Measurements from ENCODE around the gene GLB1L3. TPM values are rescaled to one million over a fixed set of nuclear protein-coding genes. Genes with fewer than 3 reads are reported as not detected.

Gene GLB1L3
- total RNA-seq, 4 donors from 2014 or later: 0.16 TPM; not detected in 3

- peaks cover 0 to 21% (median 9%) of the 10 kb centered on the region in 4 donors for H3K36me3 ChIP-seq
- no peak overlapping the region for H3K27ac ChIP-seq
- TF ChIP-seq EP300 (IDR thresholded peaks at IDR 0.05; ENCODE audit: low read depth) (no peak), CTCF (IDR thresholded peaks at IDR 0.05) (no peak), POLR2A (IDR thresholded peaks at IDR 0.05) (no peak), POLR2AphosphoS5 (IDR thresholded peaks at IDR 0.05) (no peak)
- intact Hi-C loops (cut with DNase I; ENCODE audit: low total_unique reads) (no loop called here), in situ Hi-C loops (cut with MboI; ENCODE audit: low pct_ligation_motif_present in 1 of 4, low pct_unique_long_range_greater_than_20kb in 1 of 4, low sequenced_read_pairs in 3 of 4) (no loop called here)
- H3K27me3 ChIP-seq: no peaks in the 10 kb centered on the region
- DNase-seq: no peak
- no peaks in the 10 kb centered on the region for H3K9me3 ChIP-seq
- WGBS, 2 donors (ENCODE audit: low coverage in 1 of 2): 94 to 97% methylated on average over 6 to 7 of the region's 7 CpGs
- no peak overlapping the region for H3K4me3 ChIP-seq
- no peaks in the 10 kb centered on the region for H3K4me1 ChIP-seq
Observed at GRCh38 chr11:134236834-134237556, 39.2 kb upstream of the GLB1L3 start.

- WGBS, 2 donors (ENCODE audit: low coverage in 1 of 2): 89 to 92% methylated on average over 11 of the region's 11 CpGs
- peaks cover 0 to 26% (median 11%) of the 10 kb centered on the region in 4 donors for H3K36me3 ChIP-seq
- intact Hi-C loops (cut with DNase I; ENCODE audit: low total_unique reads): no loop called here
- H3K9me3 ChIP-seq: no peaks in the 10 kb centered on the region
- in situ Hi-C loops (cut with MboI; ENCODE audit: low pct_ligation_motif_present in 1 of 4, low pct_unique_long_range_greater_than_20kb in 1 of 4, low sequenced_read_pairs in 3 of 4): no loop called here
- no peak overlapping the region for H3K27ac ChIP-seq
- H3K4me1 ChIP-seq: no peaks in the 10 kb centered on the region
- no peak for DNase-seq
- H3K27me3 ChIP-seq: no peaks in the 10 kb centered on the region
- H3K4me3 ChIP-seq: no peak overlapping the region
- TF ChIP-seq CTCF (IDR thresholded peaks at IDR 0.05) (no peak), EP300 (IDR thresholded peaks at IDR 0.05; ENCODE audit: low read depth) (no peak), POLR2AphosphoS5 (IDR thresholded peaks at IDR 0.05) (no peak), POLR2A (IDR thresholded peaks at IDR 0.05) (no peak)
Observed at GRCh38 chr11:134237557-134237922, 38.6 kb upstream of the GLB1L3 start.

GRCh38 chr11:134238956-134239355, 37.2 kb upstream of the GLB1L3 start:
- TF ChIP-seq POLR2A (IDR thresholded peaks at IDR 0.05) (no peak), CTCF (IDR thresholded peaks at IDR 0.05) (no peak), EP300 (IDR thresholded peaks at IDR 0.05; ENCODE audit: low read depth) (no peak), POLR2AphosphoS5 (IDR thresholded peaks at IDR 0.05) (no peak)
- no peaks in the 10 kb centered on the region for H3K4me1 ChIP-seq
- DNase-seq: no peak
- H3K4me3 ChIP-seq: no peak overlapping the region
- in situ Hi-C loops (cut with MboI; ENCODE audit: low pct_ligation_motif_present in 1 of 4, low pct_unique_long_range_greater_than_20kb in 1 of 4, low sequenced_read_pairs in 3 of 4) (no loop called here), intact Hi-C loops (cut with DNase I; ENCODE audit: low total_unique reads) (no loop called here)
- no peaks in the 10 kb centered on the region for H3K9me3 ChIP-seq
- no peaks in the 10 kb centered on the region for H3K27me3 ChIP-seq
- WGBS, 2 donors (ENCODE audit: low coverage in 1 of 2): 90 to 96% methylated on average over 4 to 5 of the region's 5 CpGs
- no peak overlapping the region for H3K27ac ChIP-seq
- peaks cover 0 to 35% (median 17%) of the 10 kb centered on the region in 4 donors for H3K36me3 ChIP-seq

GRCh38 chr11:134240592-134240991, 35.6 kb upstream of the GLB1L3 start:
- no peak for TF ChIP-seq CTCF (IDR thresholded peaks at IDR 0.05)
- no peak for TF ChIP-seq POLR2A (IDR thresholded peaks at IDR 0.05)
- no peak for TF ChIP-seq POLR2AphosphoS5 (IDR thresholded peaks at IDR 0.05)
- TF ChIP-seq EP300 (IDR thresholded peaks at IDR 0.05; ENCODE audit: low read depth): no peak
- H3K4me1 ChIP-seq: no peaks in the 10 kb centered on the region
- H3K36me3 ChIP-seq: peaks cover 0 to 44% (median 17%) of the 10 kb centered on the region in 4 donors
- no peak for DNase-seq
- H3K9me3 ChIP-seq: no peaks in the 10 kb centered on the region
- H3K27me3 ChIP-seq: no peaks in the 10 kb centered on the region
- in situ Hi-C loops (cut with MboI; ENCODE audit: low pct_ligation_motif_present in 1 of 4, low pct_unique_long_range_greater_than_20kb in 1 of 4, low sequenced_read_pairs in 3 of 4) (no loop called here), intact Hi-C loops (cut with DNase I; ENCODE audit: low total_unique reads) (no loop called here)
- 61 to 70% methylated on average over 2 to 6 of the region's 6 CpGs for WGBS, 2 donors (ENCODE audit: low coverage in 1 of 2)
- no peak overlapping the region for H3K27ac ChIP-seq
- no peak overlapping the region for H3K4me3 ChIP-seq
